H1 (cell line): Measurements from ENCODE around the gene PSME2. TPM values are rescaled to one million over a fixed set of nuclear protein-coding genes. Genes with fewer than 3 reads are reported as not detected.

ENCODE experiments used
- CTCF ChIA-PET: fragments of 300-600 bp; sonication (Branson Sonifier 250); formaldehyde crosslinking; loops from one replicate; lab custom pipeline; 2021; ENCODE audit not compliant: partially characterized antibody; lab: Charles Lee
- POLR2A ChIA-PET: fragments of 300-600 bp; sonication (Branson Sonifier 250); formaldehyde crosslinking; loops from one replicate; lab custom pipeline; 2021; ENCODE audit warnings: inconsistent platforms; ENCODE audit not compliant: partially characterized antibody; lab: Charles Lee
- DNase-seq, 2 experiments: peaks; one replicate each; pipeline versions ENCODE4 v3.0.0 to v3.0.0-alpha.2; 2010 to 2022; ENCODE audit warnings: low spot score in 2 of 2, low read depth in 1 of 2, mixed read lengths in 1 of 2
- FAIRE-seq: peaks from 2 replicates; lab custom pipeline; 2011; peaks lifted over from hg19 to GRCh38; lab: Jason Lieb, UNC
- H2AFZ ChIP-seq: 2 replicates; pipeline ENCODE4 v1.8.1; 2012; ENCODE audit warnings: low read length, inconsistent platforms
- H2AK5ac ChIP-seq: 2 replicates; pipeline ENCODE4 v1.6.1; 2013; ENCODE audit warnings: low read depth, low read length
- H2BK120ac ChIP-seq: replicated peaks from 2 replicates; pipeline ENCODE3; 2013; ENCODE audit warnings: low read depth, low read length, inconsistent platforms
- H2BK12ac ChIP-seq: 2 replicates; pipeline ENCODE4 v1.6.1; 2013; ENCODE audit warnings: low read depth, low read length
- H2BK15ac ChIP-seq: 2 replicates; pipeline ENCODE4 v1.6.1; 2013; ENCODE audit warnings: low read length
- H2BK20ac ChIP-seq: 2 replicates; pipeline ENCODE4 v1.6.1; 2013; ENCODE audit warnings: low read length
- H2BK5ac ChIP-seq: 2 replicates; pipeline ENCODE4 v1.6.1; 2013; ENCODE audit warnings: low read depth, low read length
- H3K14ac ChIP-seq: 2 replicates; pipeline ENCODE4 v1.6.1; 2013; ENCODE audit warnings: inconsistent platforms; ENCODE audit not compliant: insufficient read length
- H3K18ac ChIP-seq: 2 replicates; pipeline ENCODE4 v1.6.1; 2013; ENCODE audit warnings: low read length; ENCODE audit errors: extremely low read depth
- H3K23ac ChIP-seq: 2 replicates; pipeline ENCODE4 v1.6.1; 2013; ENCODE audit warnings: inconsistent platforms; ENCODE audit not compliant: insufficient read length
- H3K23me2 ChIP-seq: 2 replicates; pipeline ENCODE4 v1.6.1; 2013; ENCODE audit warnings: low read depth, low read length
- H3K27ac ChIP-seq: 2 replicates; pipeline ENCODE4 v1.6.1; 2011; ENCODE audit warnings: low read depth, low read length, inconsistent platforms
- H3K27me3 ChIP-seq, 4 experiments: replicated peaks in 1 of 4; 1 replicate in 1 of 4; 2 replicates in 3 of 4; pipeline versions ENCODE4 v1.6.1 to v1.8.1; 2011 to 2013; ENCODE audit warnings: low read length in 3 of 4, mild to moderate bottlenecking in 3 of 4, inconsistent platforms in 2 of 4, mixed read lengths in 2 of 4, moderate library complexity in 1 of 4; ENCODE audit not compliant: control insufficient read depth in 3 of 4, insufficient read depth in 3 of 4; ENCODE audit errors: extremely low read depth in 1 of 4
- H3K36me3 ChIP-seq, 4 experiments: 2 replicates each; pipeline versions ENCODE4 v1.6.1 to v1.8.1; 2011 to 2013; ENCODE audit warnings: mild to moderate bottlenecking in 4 of 4, low read length in 3 of 4, moderate library complexity in 2 of 4, control low read depth in 1 of 4, inconsistent platforms in 1 of 4; ENCODE audit not compliant: insufficient read depth in 4 of 4, control insufficient read depth in 2 of 4
- H3K4ac ChIP-seq: replicated peaks from 2 replicates; pipeline ENCODE3; 2013; ENCODE audit warnings: low read length, low read depth, mixed read lengths, inconsistent platforms; ENCODE audit not compliant: insufficient read length
- H3K4me1 ChIP-seq, 4 experiments: replicated peaks in 1 of 4; 1 replicate in 1 of 4; 2 replicates in 3 of 4; pipeline versions ENCODE4 v1.6.1 to v1.8.1; 2011 to 2013; ENCODE audit warnings: low read length in 3 of 4, inconsistent platforms in 2 of 4, mixed read lengths in 1 of 4; ENCODE audit not compliant: insufficient read depth in 4 of 4, control insufficient read depth in 3 of 4
- H3K4me2 ChIP-seq, 2 experiments: 2 replicates each; pipeline versions ENCODE4 v1.6.1 to v1.8.1; 2011 to 2013; ENCODE audit warnings: low read depth in 2 of 2, low read length in 2 of 2, control low read depth in 1 of 2, inconsistent platforms in 1 of 2, mild to moderate bottlenecking in 1 of 2; ENCODE audit not compliant: insufficient read depth in 1 of 2
- H3K4me3 ChIP-seq, 4 experiments: fragments of 200-600, 300-600 bp in 1 of 4; sonication (generic), shearing (Covaris generic), sonication (Bioruptor Twin) in 1 of 4; 2 replicates each; pipeline versions ENCODE4 v1.5.1 to v1.8.1; 2011 to 2016; ENCODE audit warnings: low read length in 4 of 4, low read depth in 3 of 4, control low read depth in 2 of 4, inconsistent platforms in 2 of 4, mild to moderate bottlenecking in 2 of 4, mixed read lengths in 1 of 4, moderate library complexity in 1 of 4; ENCODE audit not compliant: insufficient read depth in 2 of 4; ENCODE audit errors: extremely low read depth in 1 of 4
- H3K56ac ChIP-seq: replicated peaks from 2 replicates; pipeline ENCODE3; 2013; ENCODE audit warnings: low read depth, mild to moderate bottlenecking, mixed read lengths, low read length, inconsistent platforms; ENCODE audit not compliant: insufficient read length
- H3K79me1 ChIP-seq: 2 replicates; pipeline ENCODE4 v1.6.1; 2013; ENCODE audit warnings: low read depth, low read length, control low read depth
- H3K79me2 ChIP-seq, 2 experiments: 2 replicates each; pipeline versions ENCODE4 v1.6.1 to v1.8.1; 2012 to 2013; ENCODE audit warnings: low read length in 2 of 2, mild to moderate bottlenecking in 2 of 2, inconsistent platforms in 1 of 2; ENCODE audit not compliant: insufficient read depth in 2 of 2, control insufficient read depth in 1 of 2
- H3K9ac ChIP-seq, 4 experiments: replicated peaks in 1 of 4; 1 replicate in 1 of 4; 2 replicates in 3 of 4; pipeline versions ENCODE4 v1.6.1 to v1.8.1; 2011 to 2013; ENCODE audit warnings: low read depth in 3 of 4, low read length in 3 of 4, control low read depth in 2 of 4, mild to moderate bottlenecking in 2 of 4, moderate library complexity in 2 of 4, inconsistent platforms in 1 of 4; ENCODE audit errors: extremely low read depth in 1 of 4
- H3K9me3 ChIP-seq, 2 experiments: 2 replicates each; pipeline versions ENCODE4 v1.6.1 to v1.8.1; 2012 to 2013; ENCODE audit warnings: mild to moderate bottlenecking in 2 of 2, moderate library complexity in 2 of 2, control low read depth in 1 of 2, inconsistent platforms in 1 of 2, low read depth in 1 of 2, low read length in 1 of 2, mixed read lengths in 1 of 2; ENCODE audit not compliant: insufficient read depth in 2 of 2
- H4K20me1 ChIP-seq, 2 experiments: replicated peaks in 1 of 2; 2 replicates each; pipeline versions ENCODE3 to v1.8.1; 2011 to 2013; ENCODE audit warnings: inconsistent platforms in 2 of 2, low read length in 2 of 2, mild to moderate bottlenecking in 1 of 2; ENCODE audit not compliant: insufficient read depth in 2 of 2, control insufficient read depth in 1 of 2
- H4K5ac ChIP-seq: 2 replicates; pipeline ENCODE4 v1.6.1; 2013; ENCODE audit warnings: low read length, low read depth, mixed read lengths, inconsistent platforms; ENCODE audit not compliant: insufficient read length
- H4K8ac ChIP-seq: 2 replicates; pipeline ENCODE4 v1.8.0; 2013; ENCODE audit warnings: mild to moderate bottlenecking, moderate library complexity, low read length, inconsistent platforms; ENCODE audit not compliant: insufficient read depth; ENCODE audit errors: extremely low read depth
- H4K91ac ChIP-seq: replicated peaks from 2 replicates; pipeline ENCODE3; 2013; ENCODE audit warnings: low read length, mixed read lengths, inconsistent platforms; ENCODE audit not compliant: insufficient read length
- ATF3 ChIP-seq: IDR thresholded peaks from 2 replicates; pipeline ENCODE4 v1.6.1; 2011; ENCODE audit warnings: low read depth, mild to moderate bottlenecking, low read length; ENCODE audit not compliant: insufficient read depth
- CTBP2 ChIP-seq: IDR thresholded peaks from 2 replicates; pipeline ENCODE4 v1.7.0; 2011; ENCODE audit warnings: borderline replicate concordance, mild to moderate bottlenecking, moderate library complexity, mixed read lengths, low read length; ENCODE audit not compliant: insufficient read depth, insufficient read length
- CTCF ChIP-seq, 3 experiments: IDR thresholded peaks; 1 replicate in 2 of 3; 2 replicates in 1 of 3; pipeline versions ENCODE4 v1.5.1 to v1.6.1; 2011; ENCODE audit warnings: low read length in 3 of 3, mild to moderate bottlenecking in 3 of 3, inconsistent platforms in 2 of 3, low read depth in 1 of 3, moderate library complexity in 1 of 3; ENCODE audit not compliant: insufficient read depth in 1 of 3; ENCODE audit errors: control extremely low read depth in 1 of 3
- GABPA ChIP-seq: IDR thresholded peaks from 2 replicates; pipeline ENCODE4 v1.6.1; 2011; ENCODE audit warnings: mild to moderate bottlenecking, low read length, moderate library complexity, borderline replicate concordance; ENCODE audit not compliant: insufficient read depth
- KDM1A ChIP-seq: fragments of 200-600, 300-600 bp; sonication (generic); IDR thresholded peaks from 2 replicates; pipeline ENCODE4 v1.7.1; 2016; ENCODE audit warnings: mild to moderate bottlenecking, low read length, borderline replicate concordance
- MAFK ChIP-seq: IDR thresholded peaks from 2 replicates; pipeline ENCODE4 v1.6.1; 2012; ENCODE audit warnings: low read depth, mild to moderate bottlenecking, improper control_type of control experiment, low read length
- POU5F1 ChIP-seq: IDR thresholded peaks from 2 replicates; pipeline ENCODE4 v1.6.1; 2011; ENCODE audit warnings: low read depth, mild to moderate bottlenecking, low read length, moderate library complexity
- RBBP5 ChIP-seq: IDR thresholded peaks from 2 replicates; pipeline ENCODE4 v1.7.1; 2012; ENCODE audit warnings: low read depth, mild to moderate bottlenecking, inconsistent platforms, low read length, moderate library complexity, borderline replicate concordance
- SUZ12 ChIP-seq: fragments of 200-600 bp; sonication (generic); IDR thresholded peaks from 2 replicates; pipeline ENCODE4 v1.6.1; 2012; ENCODE audit warnings: mild to moderate bottlenecking, inconsistent platforms, low read length, moderate library complexity, mixed read lengths
- TAF1 ChIP-seq: IDR thresholded peaks from 2 replicates; pipeline ENCODE4 v1.6.1; 2011; ENCODE audit warnings: mild to moderate bottlenecking, low read depth, low read length
- TEAD4 ChIP-seq: IDR thresholded peaks from 2 replicates; pipeline ENCODE4 v1.6.1; 2012; ENCODE audit warnings: low read depth, low read length, inconsistent platforms, mixed read lengths
- WGBS, 2 experiments: shearing (Covaris generic) in 1 of 2; methylation state at CpG; one replicate each; pipeline versions ENCODE4 v1.1.6 to v1.1.7; 2013 to 2015; ENCODE audit warnings: low lambda C conversion rate in 2 of 2, mixed read lengths in 2 of 2, inconsistent platforms in 1 of 2, low coverage in 1 of 2, missing lambda C conversion rate in 1 of 2; ENCODE audit not compliant: insufficient replicate concordance in 2 of 2, insufficient coverage in 1 of 2, insufficient read length in 1 of 2; ENCODE audit errors: extremely low coverage in 1 of 2, missing lambda C conversion rate in 1 of 2; 5-methylcytosine and 5-hydroxymethylcytosine counted together
- polyA plus RNA-seq, 7 experiments: library from polyadenylated mRNA; depleted of rRNA in 3 of 7; stranded (reverse) in 5 of 7; unstranded in 2 of 7; fragments of >200 nt in 5 of 7; fragments of 200-250 nt in 2 of 7; gene quantifications; 1 replicate in 5 of 7; 2 replicates in 1 of 7; 4 replicates in 1 of 7; pipeline versions ENCODE4 v1.2.1 to v1.2.3, GENCODE V29; 2011 to 2013; ENCODE audit warnings: missing spikeins in 2 of 7, mixed read lengths in 2 of 7
- total RNA-seq: library from RNA; stranded (reverse); fragmentation: NEBNext Ultra II Directional; extraction: Animal tissue kit (Norgen Biotek cat#: 25700); gene quantifications from 2 replicates; pipeline ENCODE4 v1.2.1, GENCODE V29; 2021

Gene PSME2
- total and polyA plus RNA-seq, 2 of the 8 experiments (the other 6 are each of a cell fraction or from before 2014, with no cell fraction given), result 71.8 to 111 TPM

- H3K9ac ChIP-seq, result no peak within 1 kb of the TSS
- no peak within 1 kb of the TSS for H3K18ac ChIP-seq
- ChIA-PET POLR2A (interaction anchor here (0.6 to 11.1 kb wide), 4 partner anchors 8 to 36 kb away, joined by 3 to 96 read pairs (median 4); partner anchors contain the start of genes DCAF11, EMC9, NRL and PCK2), CTCF (interaction anchor here (0.9 kb wide), 2 partner anchors 22 to 141 kb away, joined by 3 read pairs; partner anchors contain the start of gene RABGGTA)
- no peaks in the 10 kb centered on the region for H3K79me1 ChIP-seq
- no peaks in the 10 kb centered on the region for H4K20me1 ChIP-seq
- peaks cover under 1% of the 10 kb centered on the region; the same call in 1 of the 2 replicates for H3K23me2 ChIP-seq
- no peak for FAIRE-seq
- no peak within 1 kb of the TSS for H3K4me2 ChIP-seq
- no peaks in the 10 kb centered on the region for H3K9me3 ChIP-seq
- H3K23ac ChIP-seq, result no peak within 1 kb of the TSS
- H3K4me3 ChIP-seq, result no peak within 1 kb of the TSS
- 94% methylated on average over 5 of the region's 5 CpGs; no CpG with 5 or more reads in 1 of the 2 experiments for WGBS, 2 experiments
- no peak within 1 kb of the TSS for H4K91ac ChIP-seq
- 0 out of 2 replicates have a peak within 1 kb of the TSS, but pooled peaks have one; percentile 5 for H2BK15ac ChIP-seq
- no peak within 1 kb of the TSS for H2AK5ac ChIP-seq
- no peak within 1 kb of the TSS for H3K56ac ChIP-seq
- no peaks in the 10 kb centered on the region for H3K4me1 ChIP-seq
- no peak within 1 kb of the TSS for H3K27ac ChIP-seq
- no peak within 1 kb of the TSS for H2BK20ac ChIP-seq
- H4K8ac ChIP-seq, result no peak within 1 kb of the TSS
- no peak for DNase-seq
- H3K14ac ChIP-seq, result no peak within 1 kb of the TSS
- H3K79me2 ChIP-seq, result no peaks in the 10 kb centered on the region
- H2BK12ac ChIP-seq, result no peak within 1 kb of the TSS
- H4K5ac ChIP-seq, result no peak within 1 kb of the TSS
- no peaks in the 10 kb centered on the region for H3K36me3 ChIP-seq
- no peak within 1 kb of the TSS for H3K4ac ChIP-seq
- no peaks in the 10 kb centered on the region for H3K27me3 ChIP-seq
- H2BK5ac ChIP-seq, result no peak within 1 kb of the TSS
- H2BK120ac ChIP-seq, result no peak within 1 kb of the TSS
- no peak within 1 kb of the TSS for H2AFZ ChIP-seq
- TF ChIP-seq TAF1 (no peak), CTCF (IDR thresholded peaks at IDR 0.05; ENCODE audit: control extremely low read depth in 1 of 3, insufficient read depth in 1 of 3, low read depth in 1 of 3, low read length in 3 of 3) (no peak), SUZ12 (no peak), CTBP2 (no peak), KDM1A (no peak), POU5F1 (no peak), GABPA (no peak), ATF3 (no peak), RBBP5 (no peak), MAFK (no peak), TEAD4 (no peak)
These were observed 16.1 kb downstream of the PSME2 start, which contains the start of gene FITM1 for GRCh38 chr14:24130380-24130716. Gene FITM1 (plus strand): TSS chr14:24130659. CDS start chr14:24131564, 905 bp downstream.
